A673 (cell line): ENCODE data around the gene TBL1X. TPM values are rescaled to one million over a fixed set of nuclear protein-coding genes. Genes with fewer than 3 reads are reported as not detected.
A peak's percentile ranks its signal among the peaks of the same experiment; 100 is the strongest.

Experiments
- BruUV-seq: library from RNA; stranded (reverse); fragments of 400-500 nt; replicated peaks from 2 replicates; lab custom pipeline; 2021; lab: Mats Ljungman, UMichigan
- CTCF ChIA-PET: fragments of 300-600 bp; sonication (Branson Sonifier 250); formaldehyde crosslinking; loops from one replicate; lab custom pipeline; 2022; ENCODE audit warnings: antibody characterized with exemption; lab: Charles Lee
- POLR2A ChIA-PET: fragments of 300-600 bp; sonication (Branson Sonifier 250); formaldehyde crosslinking; loops from one replicate; lab custom pipeline; 2022; ENCODE audit warnings: antibody characterized with exemption; ENCODE audit not compliant: low non-redundant PET; lab: Charles Lee
- DNase-seq: peaks from one replicate; pipeline ENCODE4 v3.0.0-alpha.2; 2015; ENCODE audit warnings: low spot score
- H3K27ac ChIP-seq: fragments of 200-600 bp; sonication (generic); 2 replicates; pipeline ENCODE4 v1.5.1; 2016; ENCODE audit warnings: mixed run types, low read depth, mild to moderate bottlenecking, mixed read lengths, antibody characterized with exemption, low read length; ENCODE audit not compliant: poor library complexity, severe bottlenecking
- H3K27me3 ChIP-seq: fragments of 200-600 bp; sonication (generic); replicated peaks from 2 replicates; pipeline ENCODE4 v1.6.1; 2017; ENCODE audit warnings: mixed run types, low read depth, mild to moderate bottlenecking, mixed read lengths, antibody characterized with exemption, low read length; ENCODE audit not compliant: insufficient read depth, poor library complexity
- H3K36me3 ChIP-seq: fragments of 200-600 bp; sonication (generic); 2 replicates; pipeline ENCODE4 v1.6.1; 2016; ENCODE audit warnings: mixed run types, mild to moderate bottlenecking, mixed read lengths, antibody characterized with exemption, low read length; ENCODE audit not compliant: insufficient read depth, poor library complexity, severe bottlenecking
- H3K4me1 ChIP-seq: fragments of 200-600 bp; sonication (generic); 2 replicates; pipeline ENCODE4 v1.6.1; 2017; ENCODE audit warnings: mixed run types, mild to moderate bottlenecking, mixed read lengths, antibody characterized with exemption, low read length; ENCODE audit not compliant: insufficient read depth, poor library complexity, severe bottlenecking
- H3K4me3 ChIP-seq: fragments of 200-600 bp; sonication (generic); 2 replicates; pipeline ENCODE4 v1.5.1; 2016; ENCODE audit warnings: low read depth, mixed run types, mild to moderate bottlenecking, mixed read lengths, low read length; ENCODE audit not compliant: poor library complexity, severe bottlenecking
- H3K9me3 ChIP-seq: fragments of 200-600 bp; sonication (generic); 2 replicates; pipeline ENCODE4 v1.6.1; 2016; ENCODE audit warnings: mixed run types, low read depth, mild to moderate bottlenecking, mixed read lengths, antibody characterized with exemption, low read length; ENCODE audit not compliant: poor library complexity, severe bottlenecking
- CTCF ChIP-seq: fragments of 300-800, 200-600 bp; sonication (generic); conservative IDR thresholded peaks from 2 replicates; pipeline ENCODE4 v1.5.1; 2017; ENCODE audit warnings: low read depth, mild to moderate bottlenecking, antibody characterized with exemption, low read length, moderate library complexity, mixed read lengths
- EZH2 ChIP-seq: fragments of 200-600 bp; sonication (generic); IDR thresholded peaks from 2 replicates; pipeline ENCODE4 v1.6.1; 2017; ENCODE audit warnings: borderline replicate concordance, low read depth, mild to moderate bottlenecking, mixed read lengths, antibody characterized with exemption, low read length; ENCODE audit not compliant: poor library complexity, severe bottlenecking
- intact Hi-C: fragments of 100-400 bp; cut with micrococcal nuclease; formaldehyde crosslinking; loops from one replicate; pipeline ENCODE4 v1.10.0; 2022; ENCODE audit not compliant: unreplicated experiment
- total RNA-seq: library from RNA; stranded (reverse); gene quantifications from 2 replicates; pipeline ENCODE4 v1.2.3, GENCODE V29; 2021

TBL1X gene
- total RNA-seq, 1 experiment from 2014 or later, result 26.9 TPM

- intact Hi-C loops, result no loop called here
- peaks cover 7% of the 10 kb centered on the region for H3K4me1 ChIP-seq
- no peaks in the 10 kb centered on the region for H3K27me3 ChIP-seq
- BruUV-seq, result no TSS peak
- no peak overlapping the region for H3K27ac ChIP-seq
- POLR2A ChIA-PET, result no interaction called here
- CTCF ChIA-PET, result no interaction called here
- no peak overlapping the region for H3K4me3 ChIP-seq
- no peak for TF ChIP-seq CTCF
- no peak for TF ChIP-seq EZH2
- DNase-seq, result no peak
- H3K36me3 ChIP-seq, result no peaks in the 10 kb centered on the region
- no peaks in the 10 kb centered on the region for H3K9me3 ChIP-seq
Measured at GRCh38 chrX:9561199-9561598, 96.3 kb downstream of the TBL1X start.

- no TSS peak for BruUV-seq
- ChIA-PET CTCF (no interaction called here), POLR2A (no interaction called here)
- Histone ChIP-seq H3K4me1 (peaks cover 19% of the 10 kb centered on the region), H3K27me3 (no peaks in the 10 kb centered on the region), H3K9me3 (no peaks in the 10 kb centered on the region), H3K4me3 (no peak overlapping the region), H3K36me3 (no peaks in the 10 kb centered on the region), H3K27ac (no peak overlapping the region)
- DNase-seq, result no peak
- TF ChIP-seq EZH2, result no peak
- TF ChIP-seq CTCF, result no peak
- intact Hi-C loops, result no loop called here
Measured at GRCh38 chrX:9562851-9563250, 98.0 kb downstream of the TBL1X start.

GRCh38 chrX:9566150-9566621, 101.3 kb downstream of the TBL1X start:
- no peaks in the 10 kb centered on the region for H3K36me3 ChIP-seq
- no peak overlapping the region for H3K4me3 ChIP-seq
- H3K4me1 ChIP-seq, result peaks cover 23% of the 10 kb centered on the region
- DNase-seq, result peak; percentile 80
- TF ChIP-seq CTCF (no peak), EZH2 (no peak)
- peak overlapping the region; percentile 18 for H3K27ac ChIP-seq
- intact Hi-C loops, result no loop called here
- H3K27me3 ChIP-seq, result no peaks in the 10 kb centered on the region
- BruUV-seq, result no TSS peak
- CTCF ChIA-PET, result no interaction called here
- H3K9me3 ChIP-seq, result no peaks in the 10 kb centered on the region
- POLR2A ChIA-PET, result no interaction called here
